ENCODE measurements around the gene HS1BP3. TPM values are rescaled to one million over a fixed set of nuclear protein-coding genes. Genes with fewer than 3 reads are reported as not detected.

HS1BP3 gene
- total and polyA plus RNA-seq, 10 donors = 8.8 to 38.0 (median 25.9) TPM

DNA sequence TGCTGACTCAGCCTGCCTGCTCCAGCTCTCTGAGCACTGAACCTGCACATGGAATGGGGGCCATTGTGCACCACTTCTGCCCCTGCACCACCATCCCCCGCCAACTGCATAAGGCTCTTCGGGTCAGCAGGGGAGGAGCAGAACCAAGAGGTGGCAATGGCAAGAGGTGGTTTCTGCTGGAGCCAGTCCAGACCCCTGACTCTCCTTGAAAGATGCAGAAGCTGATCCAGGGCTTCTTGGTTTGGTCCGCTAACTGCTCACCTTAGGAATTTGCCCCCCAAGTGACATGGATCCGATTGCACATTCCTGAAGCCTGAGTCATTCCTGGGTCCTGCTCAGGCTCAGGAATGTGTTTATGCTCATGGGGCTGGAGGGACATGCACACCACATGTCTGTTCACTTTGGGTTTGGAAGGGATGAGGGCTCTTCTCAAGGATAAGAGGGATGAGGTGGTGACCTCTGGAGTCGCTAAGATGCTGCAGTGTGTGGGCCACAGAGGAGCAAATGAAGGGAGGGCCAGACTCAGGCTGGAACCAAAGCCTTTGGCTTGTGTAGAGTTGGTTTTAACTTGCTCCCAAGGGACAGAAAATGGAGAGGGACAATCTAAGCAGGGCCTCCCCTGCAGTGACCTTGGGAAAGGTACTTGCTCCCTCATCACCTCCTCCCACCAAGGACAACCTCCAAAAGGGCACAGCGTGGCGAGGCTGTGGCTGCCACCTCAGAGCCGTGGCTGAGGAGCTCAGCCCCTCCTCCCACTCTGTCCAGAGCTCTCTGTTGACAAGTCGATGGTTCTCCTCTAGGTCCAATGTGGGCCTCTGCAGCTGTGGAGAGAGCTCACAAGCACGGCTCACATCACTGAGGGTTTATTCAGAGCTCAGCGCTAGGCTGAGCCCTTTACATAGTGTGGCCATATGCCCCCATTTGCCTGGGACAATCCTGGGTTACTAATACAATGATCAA is 66.2 kb downstream of the HS1BP3 start:
- H3K4me1 ChIP-seq = peaks cover 8 to 58% (median 28%) of the 10 kb centered on the region in 6 donors
- 78 to 82% (median 80%) methylated on average over 11 of the region's 11 CpGs for WGBS, 5 donors
- peak overlapping the region in 5 of 8 donors; percentile 30 to 55 (median 48) for H3K27ac ChIP-seq
- no peaks in the 10 kb centered on the region for H3K27me3 ChIP-seq (replicated peaks in 1 of 7)
- intact Hi-C loops (cut with DNase I; ENCODE audit: low total_unique reads) = no loop called here
- no peak for TF ChIP-seq POLR2A (IDR thresholded peaks at IDR 0.05)
- TF ChIP-seq POLR2AphosphoS5 (IDR thresholded peaks at IDR 0.05) = peak in 1 of 3 donors; percentile 34
- peaks cover 0 to 13% (median 9%) of the 10 kb centered on the region in 8 donors for H3K9me3 ChIP-seq
- peak; percentile 64 for DNase-seq
- no peaks in the 10 kb centered on the region for H3K36me3 ChIP-seq
- H3K4me3 ChIP-seq = no peak overlapping the region

DNA sequence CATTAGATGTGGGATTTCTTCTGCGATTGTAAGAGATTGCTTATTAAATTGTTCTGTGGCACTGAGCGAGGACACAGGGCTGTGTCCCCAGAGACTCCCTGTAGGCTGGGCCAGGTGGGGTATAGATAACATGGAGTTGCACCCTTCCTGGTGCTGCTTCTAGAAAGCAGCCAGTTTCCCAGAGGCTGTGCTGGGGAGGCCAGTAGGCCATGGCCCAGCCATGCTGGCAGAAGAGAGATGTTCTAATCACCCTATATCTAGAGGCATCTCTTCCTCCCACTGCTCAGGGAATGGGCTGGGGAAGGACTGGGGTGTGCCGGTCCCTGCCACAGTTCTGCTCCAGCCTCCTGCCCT is 66.9 kb downstream of the HS1BP3 start:
- WGBS, 5 donors = 61 to 100% (median 78%) methylated on average over 2 to 3 of the region's 3 CpGs
- Histone ChIP-seq H3K4me1 (peaks cover 14 to 63% (median 31%) of the 10 kb centered on the region in 6 donors), H3K9me3 (peaks cover 0 to 13% (median 9%) of the 10 kb centered on the region in 8 donors), H3K27ac (peak overlapping the region in 5 of 8 donors; percentile 30 to 55 (median 48)), H3K4me3 (no peak overlapping the region), H3K27me3 (replicated peaks in 1 of 7) (no peaks in the 10 kb centered on the region), H3K36me3 (no peaks in the 10 kb centered on the region)
- intact Hi-C loops (cut with DNase I; ENCODE audit: low total_unique reads) = no loop called here
- TF ChIP-seq POLR2A (IDR thresholded peaks at IDR 0.05) (no peak), POLR2AphosphoS5 (IDR thresholded peaks at IDR 0.05) (peak in 1 of 3 donors; percentile 31)
- DNase-seq = peak; percentile 61

GRCh38 chr2:20583425-20583881 is 67.4 kb downstream of the HS1BP3 start:
- no peak for TF ChIP-seq POLR2AphosphoS5 (IDR thresholded peaks at IDR 0.05)
- TF ChIP-seq, protein P1, sequence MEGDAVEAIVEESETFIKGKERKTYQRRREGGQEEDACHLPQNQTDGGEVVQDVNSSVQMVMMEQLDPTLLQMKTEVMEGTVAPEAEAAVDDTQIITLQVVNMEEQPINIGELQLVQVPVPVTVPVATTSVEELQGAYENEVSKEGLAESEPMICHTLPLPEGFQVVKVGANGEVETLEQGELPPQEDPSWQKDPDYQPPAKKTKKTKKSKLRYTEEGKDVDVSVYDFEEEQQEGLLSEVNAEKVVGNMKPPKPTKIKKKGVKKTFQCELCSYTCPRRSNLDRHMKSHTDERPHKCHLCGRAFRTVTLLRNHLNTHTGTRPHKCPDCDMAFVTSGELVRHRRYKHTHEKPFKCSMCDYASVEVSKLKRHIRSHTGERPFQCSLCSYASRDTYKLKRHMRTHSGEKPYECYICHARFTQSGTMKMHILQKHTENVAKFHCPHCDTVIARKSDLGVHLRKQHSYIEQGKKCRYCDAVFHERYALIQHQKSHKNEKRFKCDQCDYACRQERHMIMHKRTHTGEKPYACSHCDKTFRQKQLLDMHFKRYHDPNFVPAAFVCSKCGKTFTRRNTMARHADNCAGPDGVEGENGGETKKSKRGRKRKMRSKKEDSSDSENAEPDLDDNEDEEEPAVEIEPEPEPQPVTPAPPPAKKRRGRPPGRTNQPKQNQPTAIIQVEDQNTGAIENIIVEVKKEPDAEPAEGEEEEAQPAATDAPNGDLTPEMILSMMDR (IDR thresholded peaks at IDR 0.05 in 8 of 11, conservative IDR thresholded peaks at IDR 0.05 in 3 of 11) = no peak
- TF ChIP-seq POLR2A (IDR thresholded peaks at IDR 0.05) = no peak
- Histone ChIP-seq H3K27ac (peak overlapping the region in 4 of 8 donors; percentile 30 to 55 (median 50)), H3K36me3 (no peaks in the 10 kb centered on the region), H3K4me3 (no peak overlapping the region), H3K27me3 (replicated peaks in 1 of 7) (no peaks in the 10 kb centered on the region), H3K4me1 (peaks cover 14 to 69% (median 36%) of the 10 kb centered on the region in 6 donors), H3K9me3 (peaks cover 0 to 13% (median 9%) of the 10 kb centered on the region in 8 donors)
- intact Hi-C loops (cut with DNase I; ENCODE audit: low total_unique reads) = no loop called here
- 78 to 88% (median 85%) methylated on average over 6 to 7 of the region's 7 CpGs for WGBS, 5 donors
- peak; percentile 40 for DNase-seq

- Histone ChIP-seq H3K4me1 (peaks cover 22 to 77% (median 43%) of the 10 kb centered on the region in 6 donors), H3K36me3 (no peaks in the 10 kb centered on the region), H3K9me3 (peaks cover 0 to 13% (median 9%) of the 10 kb centered on the region in 8 donors), H3K4me3 (no peak overlapping the region), H3K27ac (peak overlapping the region in 2 of 8 donors; percentile 30 to 55), H3K27me3 (replicated peaks in 1 of 7) (no peaks in the 10 kb centered on the region)
- TF ChIP-seq POLR2A (IDR thresholded peaks at IDR 0.05) (no peak), POLR2AphosphoS5 (IDR thresholded peaks at IDR 0.05) (no peak)
- TF ChIP-seq, protein P1 (IDR thresholded peaks at IDR 0.05 in 8 of 11, conservative IDR thresholded peaks at IDR 0.05 in 3 of 11) = no peak
- intact Hi-C loops (cut with DNase I; ENCODE audit: low total_unique reads) = no loop called here
- 76 to 89% (median 81%) methylated on average over 1 to 5 of the region's 5 CpGs for WGBS, 5 donors
- peak; percentile 56 for DNase-seq
Measured at GRCh38 chr2:20582600-20583221, 68.2 kb downstream of the HS1BP3 start.

Data from spleen (tissue), 11 donors.